GM12878 (cell line): ENCODE data around the gene UTS2R. TPM values are rescaled to one million over a fixed set of nuclear protein-coding genes. Genes with fewer than 3 reads are reported as not detected.
"Not testable (repeated sequence)": the region's sequence is repeated elsewhere in the genome, so short reads cannot be mapped to it uniquely, and the experiment has no call there.

ENCODE experiments used
- ATAC-seq: fragments of 200-7000 bp; cut with Tn5 transposase; 3 replicates; pipeline ENCODE4 v1.9.1; 2020; ENCODE audit warnings: mild to moderate bottlenecking, moderate library complexity
- BruUV-seq: library from RNA; stranded (reverse); fragments of 400-500 nt; replicated peaks from 2 replicates; lab custom pipeline; 2021; lab: Mats Ljungman, UMichigan
- CTCF ChIA-PET: fragments of 300-600 bp; sonication (Branson Sonifier 250); formaldehyde crosslinking; extraction: SDS; loops from one replicate; lab custom pipeline; 2021; ENCODE audit warnings: inconsistent platforms; lab: Yijun Ruan, JAX
- POLR2A ChIA-PET: fragments of 350-600 bp; formaldehyde crosslinking; extraction: SDS; loops from one replicate; lab custom pipeline; 2021; ENCODE audit warnings: inconsistent platforms; lab: Charles Lee
- RAD21 ChIA-PET: fragments of 300-600 bp; sonication (Branson Sonifier 250); formaldehyde crosslinking; loops from one replicate; lab custom pipeline; 2023; ENCODE audit warnings: antibody characterized with exemption; ENCODE audit not compliant: unreplicated experiment; lab: Charles Lee
- SMC1A ChIA-PET: fragments of 300-600 bp; sonication (Branson Sonifier 250); formaldehyde crosslinking; loops from one replicate; lab custom pipeline; 2023; ENCODE audit not compliant: unreplicated experiment, uncharacterized antibody; lab: Charles Lee
- DNase-seq: peaks from one replicate; pipeline ENCODE4 v3.0.0-alpha.2; 2011; ENCODE audit warnings: low read depth, low spot score
- FAIRE-seq: peaks from 3 replicates; lab custom pipeline; 2011; peaks lifted over from hg19 to GRCh38; lab: Jason Lieb, UNC
- H2AFZ ChIP-seq: 2 replicates; pipeline ENCODE4 v1.6.0; 2011; ENCODE audit warnings: low read depth, low read length, control low read depth; ENCODE audit not compliant: control insufficient read depth
- H3K27ac ChIP-seq: 2 replicates; pipeline ENCODE4 v1.5.1; 2011; ENCODE audit warnings: control low read depth; ENCODE audit not compliant: control insufficient read depth, insufficient read depth
- H3K27me3 ChIP-seq, 2 experiments: replicated peaks in 1 of 2; 2 replicates each; pipeline versions ENCODE4 v1.6.0 to v1.6.1; 2011; ENCODE audit warnings: low read length in 1 of 2; ENCODE audit not compliant: control insufficient read depth in 2 of 2, insufficient read depth in 2 of 2
- H3K36me3 ChIP-seq, 2 experiments: 2 replicates each; pipeline ENCODE4 v1.5.1; 2011; ENCODE audit warnings: low read length in 1 of 2; ENCODE audit not compliant: control insufficient read depth in 2 of 2, insufficient read depth in 2 of 2
- H3K4me1 ChIP-seq: 2 replicates; pipeline ENCODE4 v1.6.1; 2011; ENCODE audit warnings: mild to moderate bottlenecking, low read length, moderate library complexity, mixed read lengths; ENCODE audit not compliant: control insufficient read depth, insufficient read depth
- H3K4me2 ChIP-seq: 2 replicates; pipeline ENCODE4 v1.6.0; 2011; ENCODE audit warnings: control low read depth; ENCODE audit not compliant: control insufficient read depth, insufficient read depth
- H3K4me3 ChIP-seq: fragments of 200-600 bp; sonication (generic); 2 replicates; pipeline ENCODE4 v1.5.1; 2016
- H3K79me2 ChIP-seq: 2 replicates; pipeline ENCODE4 v1.6.0; 2011; ENCODE audit warnings: low read length; ENCODE audit not compliant: control insufficient read depth, insufficient read depth
- H3K9ac ChIP-seq: 2 replicates; pipeline ENCODE4 v1.8.0; 2011; ENCODE audit warnings: low read length, control low read depth, mixed read lengths; ENCODE audit not compliant: control insufficient read depth, insufficient read depth
- H3K9me3 ChIP-seq: replicated peaks from 3 replicates; pipeline ENCODE4 v1.5.1; 2011; ENCODE audit warnings: mild to moderate bottlenecking, low read length; ENCODE audit not compliant: control insufficient read depth, insufficient read depth
- H4K20me1 ChIP-seq: 2 replicates; pipeline ENCODE4 v1.6.0; 2011; ENCODE audit not compliant: control insufficient read depth, insufficient read depth
- ESRRA ChIP-seq: IDR thresholded peaks from 2 replicates; pipeline ENCODE4 v1.6.1; 2012; ENCODE audit warnings: mild to moderate bottlenecking, low read length, improper control_type of control experiment
- IKZF1 ChIP-seq: fragments of 450-650 bp; conservative IDR thresholded peaks from 2 replicates; pipeline ENCODE4 v1.6.1; 2017; ENCODE audit warnings: antibody characterized with exemption, mild to moderate bottlenecking
- RAD51 ChIP-seq: fragments of 450-650 bp; IDR thresholded peaks from 2 replicates; pipeline ENCODE4 v1.6.1; 2016; ENCODE audit warnings: moderate library complexity, mild to moderate bottlenecking, inconsistent platforms
- WGBS: methylation state at CpG from one replicate; pipeline ENCODE4 v1.1.6; 2016; ENCODE audit warnings: low lambda C conversion rate; ENCODE audit not compliant: insufficient replicate concordance, insufficient coverage; ENCODE audit errors: missing lambda C conversion rate; 5-methylcytosine and 5-hydroxymethylcytosine counted together
- in situ Hi-C: fragments of 300-500 bp; cut with MboI; formaldehyde crosslinking; loops from 9 replicates; pipeline ENCODE4 v1.14.3; 2018; ENCODE audit warnings: mixed read lengths
- intact Hi-C: fragments of 100-400 bp; cut with micrococcal nuclease; formaldehyde crosslinking; loops from one replicate; pipeline ENCODE4 v1.14.2; 2022; ENCODE audit not compliant: unreplicated experiment
- polyA plus RNA-seq, 11 experiments: library from polyadenylated mRNA; depleted of rRNA in 4 of 11; unstranded in 6 of 11; stranded (reverse) in 5 of 11; fragments of >200 nt; fragmentation: Nextera tagmentation in 4 of 11; fragmentation: Illumina TruSeq in 1 of 11; extraction: Ambion mirVana in 4 of 11; extraction: Trizol in 1 of 11; gene quantifications; 1 replicate in 1 of 11; 2 replicates in 10 of 11; pipeline versions ENCODE4 v1.2.1 to v1.2.3, GENCODE V29; 2011 to 2016; ENCODE audit warnings: inconsistent platforms in 2 of 11, missing spikeins in 2 of 11, low read depth in 1 of 11
- total RNA-seq, 4 experiments: library from RNA; depleted of rRNA in 3 of 4; stranded (reverse); fragments of >200 nt in 3 of 4; fragmentation: Illumina TruSeq in 1 of 4; extraction: Trizol in 1 of 4; gene quantifications; 2 replicates each; pipeline versions ENCODE4 v1.2.1 to v1.2.3, GENCODE V29; 2013 to 2021

Gene UTS2R
- total and polyA plus RNA-seq, 10 of the 15 experiments (the other 5 are each of a cell fraction or from before 2014, with no cell fraction given) = 0.04 to 0.36 (median 0.11) TPM; not detected in 6

DNA sequence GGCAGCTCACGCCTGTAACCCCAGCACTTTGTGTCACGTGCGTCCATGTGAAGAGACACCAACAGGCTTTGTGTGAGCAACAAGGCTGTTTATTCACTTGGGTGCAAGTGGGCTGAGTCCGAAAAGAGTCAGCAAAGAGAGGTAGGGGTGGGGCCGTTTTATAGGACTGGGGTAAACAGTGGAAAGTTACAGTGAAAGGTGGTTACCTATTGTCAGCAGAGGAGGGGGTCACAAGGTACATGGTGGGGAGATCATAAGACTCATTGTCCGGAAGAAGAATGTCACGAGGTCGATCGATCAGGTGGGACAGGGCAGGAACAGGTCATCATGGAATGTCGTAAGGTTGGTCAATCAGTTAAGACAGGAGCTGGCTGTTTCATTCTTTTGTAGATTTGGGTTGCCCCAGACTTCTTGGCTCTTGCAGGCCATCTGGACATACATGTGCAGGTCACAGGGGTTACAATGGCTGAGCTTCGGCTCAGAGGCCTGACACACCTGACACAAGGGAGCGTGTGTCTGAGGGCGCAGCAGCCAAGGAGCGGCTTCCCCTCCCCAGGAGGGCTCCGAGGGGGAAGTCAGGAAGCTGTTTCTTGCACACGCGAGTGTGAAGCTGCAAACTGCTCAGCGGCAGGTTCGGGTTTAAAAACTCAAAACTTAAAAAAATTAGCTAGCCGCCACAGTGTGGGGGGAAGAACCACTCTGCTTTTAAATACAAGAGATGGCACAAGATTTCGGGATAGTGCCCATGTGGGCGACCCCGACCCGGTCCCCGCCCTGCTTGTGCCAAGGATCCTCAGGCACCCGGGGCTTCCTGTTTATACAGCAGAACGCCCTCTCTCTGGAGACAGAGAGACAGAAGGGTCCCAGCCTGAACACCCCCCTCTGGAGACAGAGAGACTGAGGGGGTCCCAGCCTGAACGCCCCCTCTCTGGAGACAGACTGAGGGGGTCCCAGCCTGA, 24.9 kb upstream of the UTS2R start:
- H3K79me2 ChIP-seq = no peaks in the 10 kb centered on the region
- ChIA-PET CTCF (interaction anchor here (0.6 to 1.0 kb wide), 3 partner anchors 9 to 316 kb away, joined by 3 read pairs; partner anchors contain the start of gene RAC3), SMC1A (interaction anchor here (1.1 kb wide), 1 partner anchor 8 kb away, joined by 3 read pairs; no protein-coding TSS in a partner anchor), RAD21 (interaction anchor here (1.3 kb wide), 1 partner anchor 43 kb away, joined by 3 read pairs; no protein-coding TSS in a partner anchor), POLR2A (interaction anchor here (0.6 kb wide), 1 partner anchor 91 kb away, joined by 3 read pairs; no protein-coding TSS in a partner anchor)
- no peaks in the 10 kb centered on the region for H3K36me3 ChIP-seq
- peaks cover 11% of the 10 kb centered on the region; the same call in 1 of the 2 replicates for H3K4me1 ChIP-seq
- no peaks in the 10 kb centered on the region for H3K9me3 ChIP-seq
- TF ChIP-seq ESRRA (no peak), RAD51 (no peak), IKZF1 (no peak)
- no peaks in the 10 kb centered on the region for H4K20me1 ChIP-seq
- no TSS peak for BruUV-seq
- H3K27ac ChIP-seq = no peak overlapping the region
- no peak overlapping the region for H3K4me3 ChIP-seq
- DNase-seq (no peak), FAIRE-seq (no peak), ATAC-seq (no peak)
- no peak overlapping the region for H2AFZ ChIP-seq
- 26% methylated on average over 28 of the region's 28 CpGs for WGBS
- H3K4me2 ChIP-seq = no peak overlapping the region
- intact Hi-C loops = no loop called here
- no peaks in the 10 kb centered on the region for H3K27me3 ChIP-seq
- in situ Hi-C loops = no loop called here
- H3K9ac ChIP-seq = no peak overlapping the region

DNA sequence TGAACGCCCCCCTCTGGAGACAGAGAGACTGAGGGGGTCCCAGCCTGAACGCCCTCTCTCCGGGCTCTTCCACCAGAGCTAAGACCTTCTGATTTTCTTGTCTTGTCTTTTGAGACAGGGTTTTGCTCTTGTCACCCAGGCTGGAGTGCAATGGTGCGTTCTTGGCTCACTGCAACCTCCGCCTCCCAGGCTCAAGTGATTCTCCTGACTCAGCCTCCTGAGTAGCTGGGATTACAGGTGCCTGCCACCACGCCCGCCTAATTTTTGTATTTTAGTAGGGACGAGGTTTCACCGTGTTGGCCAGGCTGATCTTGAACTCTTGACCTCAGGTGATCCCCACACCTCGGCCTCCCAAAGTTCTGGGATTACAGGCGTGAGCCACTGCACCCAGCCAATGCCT, 23.6 kb upstream of the UTS2R start:
- 48% methylated on average over 11 of the region's 11 CpGs for WGBS
- H3K36me3 ChIP-seq, intact Hi-C loops, POLR2A ChIA-PET, H3K9ac ChIP-seq, H3K79me2 ChIP-seq, H3K4me3 ChIP-seq, H3K27me3 ChIP-seq, H3K9me3 ChIP-seq, H3K27ac ChIP-seq, ATAC-seq, H4K20me1 ChIP-seq, H3K4me2 ChIP-seq, SMC1A ChIA-PET, RAD21 ChIA-PET, in situ Hi-C loops, DNase-seq, FAIRE-seq, BruUV-seq, H2AFZ ChIP-seq: not testable (repeated sequence)
- CTCF ChIA-PET = interaction anchor here (0.6 kb wide), 1 partner anchor 93 kb away, joined by 3 read pairs; no protein-coding TSS in a partner anchor
- H3K4me1 ChIP-seq = peaks cover 15% of the 10 kb centered on the region
